A549 treated with Mapracorat at 1 μM for 4 hours (cell line): ENCODE measurements around the gene LGI4. TPM values are rescaled to one million over a fixed set of nuclear protein-coding genes. Genes with fewer than 3 reads are reported as not detected.

Experiments
- total RNA-seq: library from RNA; stranded (reverse); fragments of 200-300 nt; extraction: Qiagen RNA extraction; gene quantifications from 5 replicates; pipeline ENCODE4 v1.2.3, GENCODE V29; 2022

Gene LGI4
- total RNA-seq = 0.08 to 0.30 TPM (median 0.17 TPM) in 5 replicates

DNA sequence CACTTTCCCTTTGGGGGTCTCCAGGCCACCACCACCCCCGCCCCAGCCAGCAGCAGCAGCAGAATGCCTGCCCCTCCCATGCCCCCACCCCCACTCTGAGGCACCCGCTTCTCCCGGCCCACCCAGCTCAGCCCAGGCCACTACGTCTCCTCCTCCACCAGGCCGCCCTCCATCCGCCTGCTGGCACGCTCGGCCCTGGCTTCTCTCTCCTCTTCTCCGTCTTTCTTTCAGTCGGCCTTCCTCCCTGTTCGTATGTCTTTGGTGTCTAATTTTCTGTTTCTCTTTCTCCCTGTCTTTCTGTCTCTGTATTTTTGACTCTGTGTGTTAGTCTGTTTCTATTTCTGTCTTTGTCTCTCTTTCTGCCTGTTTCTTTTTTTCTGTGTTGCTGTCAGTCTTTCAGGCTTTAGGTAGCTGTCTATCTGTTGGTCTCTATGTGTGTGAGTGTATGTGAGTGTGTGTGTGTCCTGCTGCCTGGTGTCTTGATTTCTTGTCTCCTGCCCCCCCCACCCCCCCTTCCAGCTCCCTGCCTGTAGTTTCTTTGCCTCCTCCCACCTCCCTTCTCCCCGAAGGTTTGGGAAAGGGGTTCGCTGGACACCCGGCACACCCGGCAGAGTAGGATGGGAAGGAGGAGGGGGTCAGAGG lies at the start of gene LGI4:
LGI4 (minus strand) TSS at position 459 of the 642 bp plus-strand sequence; CDS start at position 80, 379 bp downstream.

DNA sequence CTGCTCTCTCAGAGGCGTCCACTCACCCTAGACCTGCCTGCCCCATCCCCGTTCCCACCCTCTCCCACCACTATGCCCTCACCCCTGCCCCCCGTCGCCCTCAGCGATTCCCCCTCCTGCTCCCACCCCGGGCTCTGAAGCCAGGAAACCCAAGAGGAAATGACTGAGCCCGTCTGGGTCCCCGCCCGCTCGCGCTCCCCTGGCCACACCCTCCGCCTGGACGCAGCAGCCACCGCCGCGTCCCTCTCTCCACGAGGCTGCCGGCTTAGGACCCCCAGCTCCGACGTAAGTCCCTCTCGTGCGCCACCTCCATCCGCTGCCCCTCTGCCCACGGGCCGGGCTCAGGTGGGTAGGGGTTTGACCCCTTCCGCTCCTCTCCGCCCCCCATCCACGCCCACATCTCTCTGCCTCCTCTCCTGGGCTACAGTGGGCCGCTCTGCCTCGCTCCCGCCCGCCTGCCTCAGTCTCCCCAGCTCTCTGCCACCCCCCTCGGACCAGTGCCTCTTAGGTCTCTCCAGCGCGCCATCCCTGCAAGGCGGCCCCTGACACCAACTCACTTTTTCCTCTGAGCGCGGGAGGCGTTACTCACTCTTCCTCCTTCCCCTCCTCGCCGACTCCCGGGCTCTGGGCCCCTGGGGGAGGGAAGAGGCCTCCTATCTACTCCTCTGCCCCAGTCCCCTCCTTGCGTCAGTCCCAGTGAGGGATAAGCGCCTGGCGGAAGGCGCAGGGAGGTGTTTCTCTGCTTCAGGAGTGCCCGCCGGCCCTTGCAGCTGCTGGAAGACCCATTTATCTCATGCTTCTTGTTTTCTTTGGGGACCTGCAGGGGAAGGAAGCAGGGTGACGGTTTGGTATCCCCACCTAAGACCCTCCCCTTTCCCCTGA lies 19.9 kb upstream of the LGI4 start, which contains the start of gene FXYD5:
FXYD5 (plus strand) TSS at position 211 of the 882 bp plus-strand sequence. CDS start 816 bp downstream, outside the sequence.

GRCh38 chr19:35143231-35143715 lies 8.4 kb upstream of the LGI4 start, which contains the start of gene FXYD7:
TSS of gene FXYD7 (plus strand) at chr19:35143255. CDS start at chr19:35143334, 79 bp downstream.

DNA sequence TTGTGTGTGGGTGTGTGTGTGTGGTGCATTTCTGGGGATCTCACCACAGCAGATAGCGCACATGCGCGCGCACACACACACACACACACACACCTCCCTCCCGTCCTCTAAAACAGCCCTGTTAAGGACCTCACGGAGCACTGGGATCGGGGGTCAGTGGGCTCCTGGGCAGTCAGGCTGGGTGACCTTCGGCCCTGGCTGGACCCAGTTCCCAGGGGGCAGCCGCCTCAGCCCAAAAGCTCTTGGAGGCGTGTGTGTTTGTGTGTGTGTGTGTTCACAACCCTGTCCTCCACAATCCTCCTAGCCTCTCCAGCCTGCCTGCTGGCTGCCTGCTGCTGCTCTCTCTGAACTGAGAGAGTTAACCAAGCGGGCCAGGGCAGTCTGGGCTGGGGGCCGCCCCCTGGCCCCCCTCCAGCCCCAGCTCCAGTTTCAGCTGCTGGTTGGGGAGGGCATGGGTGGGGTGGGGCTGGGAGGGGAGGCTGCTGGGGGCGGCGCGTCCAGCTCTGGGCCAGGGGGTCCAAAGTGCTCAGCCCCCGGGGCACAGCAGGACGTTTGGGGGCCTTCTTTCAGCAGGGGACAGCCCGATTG lies 3.5 kb upstream of the LGI4 start, which contains the start of gene FXYD1:
FXYD1 (plus strand) TSS at position 520 of the 588 bp plus-strand sequence. CDS start 1,256 bp downstream, outside the sequence.

GRCh38 chr19:35115177-35115951 lies 19.5 kb downstream of the LGI4 start, which contains the start of gene FXYD3:
TSS of gene FXYD3 (plus strand) at chr19:35115823. CDS start at chr19:35119377, 3,554 bp downstream.

Other genes with a start within 250 kb of the LGI4 start
- 4.1 to 6.4 TPM (median 5.0 TPM) in 5 replicates for gene ZNF30, start 208.2 kb downstream of the LGI4 start, total RNA-seq
- 1.4 to 2.0 TPM (median 1.8 TPM) in 5 replicates for gene ZNF792, start 170.8 kb downstream of the LGI4 start, total RNA-seq
- 139 to 157 TPM (median 147 TPM) in 5 replicates for gene GRAMD1A, start 134.7 kb downstream of the LGI4 start, total RNA-seq
- gene SCN1B, start 104.6 kb downstream of the LGI4 start, total RNA-seq = 12.5 to 22.6 TPM (median 19.5 TPM) in 5 replicates
- gene HPN, start 93.3 kb downstream of the LGI4 start, total RNA-seq = 0.09 to 0.37 TPM (median 0.10 TPM) in 3 of 5 replicates, not detected in the others
- 0.26 to 0.58 TPM (median 0.36 TPM) in 5 replicates for gene FXYD3, start 19.2 kb downstream of the LGI4 start, total RNA-seq
- 0.39 to 0.65 TPM (median 0.45 TPM) in 4 of 5 replicates, not detected in the other for gene FXYD1, start 3.8 kb upstream of the LGI4 start, total RNA-seq
- 0.28 to 0.65 TPM (median 0.36 TPM) in 3 of 5 replicates, not detected in the others for gene FXYD7, start 8.2 kb upstream of the LGI4 start, total RNA-seq
- gene FXYD5, start 19.7 kb upstream of the LGI4 start, total RNA-seq = 196 to 227 TPM (median 204 TPM) in 5 replicates
- not detected in 5 replicates for gene FAM187B, start 93.7 kb upstream of the LGI4 start, total RNA-seq
- gene LSR, start 113.9 kb upstream of the LGI4 start, total RNA-seq = 7.5 to 13.2 TPM (median 10.2 TPM) in 5 replicates
- gene USF2, start 133.9 kb upstream of the LGI4 start, total RNA-seq = 129 to 167 TPM (median 147 TPM) in 5 replicates
- 0.34 TPM in 1 of 5 replicates, not detected in the others for gene HAMP, start 147.5 kb upstream of the LGI4 start, total RNA-seq
- gene MAG, start 157.1 kb upstream of the LGI4 start, total RNA-seq = not detected in 5 replicates
- 0.85 to 1.8 TPM (median 0.98 TPM) in 5 replicates for gene CD22, start 194.1 kb upstream of the LGI4 start, total RNA-seq
- gene FFAR1, start 212.8 kb upstream of the LGI4 start, total RNA-seq = not detected in 5 replicates
- gene FFAR3, start 223.4 kb upstream of the LGI4 start, total RNA-seq = 0.09 TPM in 1 of 5 replicates, not detected in the others
- gene GPR42, start 236.0 kb upstream of the LGI4 start, total RNA-seq = not detected in 5 replicates